ELR (cell line): ENCODE measurements around the gene TRNAU1AP.
"Not testable (repeated sequence)": the region's sequence is repeated elsewhere in the genome, so short reads cannot be mapped to it uniquely, and the experiment has no call there.

Source experiments
- DNase-seq: peaks from one replicate; pipeline ENCODE4 v3.0.0-alpha.2; 2015; ENCODE audit warnings: low read depth

TRNAU1AP gene

GRCh38 chr1:28552758-28553663, at the start of gene TRNAU1AP:
TSS of gene TRNAU1AP (plus strand) at chr1:28553085. CDS start at chr1:28553111, 26 bp downstream.
- peak; percentile 96 for DNase-seq

GRCh38 chr1:28503117-28503516, 49.8 kb upstream of the TRNAU1AP start:
- no peak for DNase-seq

GRCh38 chr1:28505406-28506187, 47.3 kb upstream of the TRNAU1AP start, which contains the start of gene RCC1:
TSS of gene RCC1 (plus strand) at chr1:28506043. CDS start at chr1:28529867, 23,824 bp downstream.
- DNase-seq = peak; percentile 99

GRCh38 chr1:28506907-28507246, 46.0 kb upstream of the TRNAU1AP start:
- no peak for DNase-seq

- DNase-seq = peak; percentile 33
Observed at GRCh38 chr1:28507247-28507645, 45.6 kb upstream of the TRNAU1AP start.

GRCh38 chr1:28507646-28508434, 45.0 kb upstream of the TRNAU1AP start:
- peak; percentile 37 for DNase-seq

GRCh38 chr1:28508435-28508754, 44.5 kb upstream of the TRNAU1AP start:
- peak; percentile 36 for DNase-seq

- DNase-seq = peak; percentile 62
Observed at GRCh38 chr1:28509705-28510272, 43.1 kb upstream of the TRNAU1AP start.

GRCh38 chr1:28510273-28510969, 42.5 kb upstream of the TRNAU1AP start:
- DNase-seq = peak; percentile 83

GRCh38 chr1:28510970-28511440, 41.9 kb upstream of the TRNAU1AP start:
- DNase-seq = peak; percentile 73

- peak; percentile 55 for DNase-seq
Observed at GRCh38 chr1:28512058-28512611, 40.8 kb upstream of the TRNAU1AP start.

GRCh38 chr1:28514445-28514933, 38.4 kb upstream of the TRNAU1AP start:
- DNase-seq = peak; percentile 58

- peak; percentile 43 for DNase-seq
Observed at GRCh38 chr1:28516518-28516956, 36.3 kb upstream of the TRNAU1AP start.

- DNase-seq = peak; percentile 60
Observed at GRCh38 chr1:28517649-28517999, 35.3 kb upstream of the TRNAU1AP start.

- peak; percentile 89 for DNase-seq
Observed at GRCh38 chr1:28518000-28518744, 34.7 kb upstream of the TRNAU1AP start.

- peak; percentile 70 for DNase-seq
Observed at GRCh38 chr1:28518745-28519341, 34.0 kb upstream of the TRNAU1AP start.

- no peak for DNase-seq
Observed at GRCh38 chr1:28519946-28520725, 32.7 kb upstream of the TRNAU1AP start.

GRCh38 chr1:28520796-28521195, 32.1 kb upstream of the TRNAU1AP start:
- not testable (repeated sequence) for DNase-seq
